ENCODE data around the gene OLFML2A.

Gene OLFML2A

GRCh38 chr9:124810663-124811355 is 33.9 kb downstream of the OLFML2A start:
- Mint-ChIP-seq H3K36me3 (ENCODE audit: insufficient read depth) (no peaks in the 10 kb centered on the region), H3K9me3 (no peaks in the 10 kb centered on the region), H3K27ac (ENCODE audit: low read depth) (no peak overlapping the region), H3K4me1 (no peaks in the 10 kb centered on the region), H3K27me3 (peaks cover 14% of the 10 kb centered on the region), H3K4me3 (no peak overlapping the region)
- ATAC-seq (replicated peaks; ENCODE audit: extremely low read depth, poor library complexity, severe bottlenecking) (no peak), DNase-seq (ENCODE audit: low spot score in 2 of 2) (no peak)

- Mint-ChIP-seq H3K27ac (ENCODE audit: low read depth) (no peak overlapping the region), H3K4me3 (no peak overlapping the region), H3K36me3 (ENCODE audit: insufficient read depth) (no peaks in the 10 kb centered on the region), H3K4me1 (no peaks in the 10 kb centered on the region), H3K27me3 (peaks cover 21% of the 10 kb centered on the region), H3K9me3 (no peaks in the 10 kb centered on the region)
- ATAC-seq (replicated peaks; ENCODE audit: extremely low read depth, poor library complexity, severe bottlenecking), result no peak
- no peak for DNase-seq (ENCODE audit: low spot score in 2 of 2)
These were observed 35.5 kb downstream of the OLFML2A start for GRCh38 chr9:124812441-124812876.

GRCh38 chr9:124813041-124813440 is 36.1 kb downstream of the OLFML2A start:
- Mint-ChIP-seq H3K27ac (ENCODE audit: low read depth) (no peak overlapping the region), H3K27me3 (peaks cover 21% of the 10 kb centered on the region), H3K9me3 (no peaks in the 10 kb centered on the region)

GRCh38 chr9:124813501-124814163 is 36.7 kb downstream of the OLFML2A start:
- ATAC-seq (replicated peaks; ENCODE audit: extremely low read depth, poor library complexity, severe bottlenecking), result no peak
- DNase-seq (ENCODE audit: low spot score in 2 of 2), result no peak
- H3K27me3 Mint-ChIP-seq, result peaks cover 21% of the 10 kb centered on the region
- H3K4me1 Mint-ChIP-seq, result no peaks in the 10 kb centered on the region
- no peaks in the 10 kb centered on the region for H3K36me3 Mint-ChIP-seq (ENCODE audit: insufficient read depth)
- H3K4me3 Mint-ChIP-seq, result no peak overlapping the region
- no peaks in the 10 kb centered on the region for H3K9me3 Mint-ChIP-seq
- no peak overlapping the region for H3K27ac Mint-ChIP-seq (ENCODE audit: low read depth)

More at GRCh38 chr9:124813041-124813440, 36.1 kb downstream of the OLFML2A start:
- no peak for ATAC-seq (replicated peaks; ENCODE audit: extremely low read depth, poor library complexity, severe bottlenecking)
- Mint-ChIP-seq H3K4me1 (no peaks in the 10 kb centered on the region), H3K36me3 (ENCODE audit: insufficient read depth) (no peaks in the 10 kb centered on the region), H3K4me3 (no peak overlapping the region)
- DNase-seq (ENCODE audit: low spot score in 2 of 2), result no peak

- H3K4me3 Mint-ChIP-seq, result no peak overlapping the region
- no peak for ATAC-seq (replicated peaks; ENCODE audit: extremely low read depth, poor library complexity, severe bottlenecking)
- DNase-seq (ENCODE audit: low spot score in 2 of 2), result no peak
- H3K4me1 Mint-ChIP-seq, result no peaks in the 10 kb centered on the region
- no peak overlapping the region for H3K27ac Mint-ChIP-seq (ENCODE audit: low read depth)
- H3K36me3 Mint-ChIP-seq (ENCODE audit: insufficient read depth), result no peaks in the 10 kb centered on the region
- no peaks in the 10 kb centered on the region for H3K9me3 Mint-ChIP-seq
- peaks cover 22% of the 10 kb centered on the region for H3K27me3 Mint-ChIP-seq
These were observed 37.2 kb downstream of the OLFML2A start for GRCh38 chr9:124814164-124814535.

- no peak for DNase-seq (ENCODE audit: low spot score in 2 of 2)
- H3K4me1 Mint-ChIP-seq, result no peaks in the 10 kb centered on the region
- no peak overlapping the region for H3K4me3 Mint-ChIP-seq
- ATAC-seq (replicated peaks; ENCODE audit: extremely low read depth, poor library complexity, severe bottlenecking), result no peak
- H3K36me3 Mint-ChIP-seq (ENCODE audit: insufficient read depth), result no peaks in the 10 kb centered on the region
- H3K27ac Mint-ChIP-seq (ENCODE audit: low read depth), result no peak overlapping the region
- no peaks in the 10 kb centered on the region for H3K9me3 Mint-ChIP-seq
- peaks cover 29% of the 10 kb centered on the region for H3K27me3 Mint-ChIP-seq
These were observed 38.7 kb downstream of the OLFML2A start for GRCh38 chr9:124815601-124816000.

- no peak overlapping the region for H3K4me3 Mint-ChIP-seq
- peaks cover under 1% of the 10 kb centered on the region for H3K36me3 Mint-ChIP-seq (ENCODE audit: insufficient read depth)
- no peaks in the 10 kb centered on the region for H3K9me3 Mint-ChIP-seq
- no peak for ATAC-seq (replicated peaks; ENCODE audit: extremely low read depth, poor library complexity, severe bottlenecking)
- H3K4me1 Mint-ChIP-seq, result no peaks in the 10 kb centered on the region
- H3K27ac Mint-ChIP-seq (ENCODE audit: low read depth), result no peak overlapping the region
- DNase-seq (ENCODE audit: low spot score in 2 of 2), result no peak
- H3K27me3 Mint-ChIP-seq, result peaks cover 36% of the 10 kb centered on the region
These were observed 41.7 kb downstream of the OLFML2A start for GRCh38 chr9:124818431-124819281.

GRCh38 chr9:124820698-124821623 is 44.0 kb downstream of the OLFML2A start:
- Mint-ChIP-seq H3K9me3 (no peaks in the 10 kb centered on the region), H3K27me3 (peaks cover 36% of the 10 kb centered on the region), H3K4me1 (no peaks in the 10 kb centered on the region), H3K4me3 (no peak overlapping the region), H3K36me3 (ENCODE audit: insufficient read depth) (peaks cover 2% of the 10 kb centered on the region), H3K27ac (ENCODE audit: low read depth) (no peak overlapping the region)
- DNase-seq (ENCODE audit: low spot score in 2 of 2) (no peak), ATAC-seq (replicated peaks; ENCODE audit: extremely low read depth, poor library complexity, severe bottlenecking) (no peak)

- H3K4me1 Mint-ChIP-seq, result no peaks in the 10 kb centered on the region
- H3K27ac Mint-ChIP-seq (ENCODE audit: low read depth), result no peak overlapping the region
- peaks cover under 1% of the 10 kb centered on the region for H3K36me3 Mint-ChIP-seq (ENCODE audit: insufficient read depth)
- DNase-seq (ENCODE audit: low spot score in 2 of 2), result no peak
- H3K9me3 Mint-ChIP-seq, result no peaks in the 10 kb centered on the region
- H3K27me3 Mint-ChIP-seq, result no peaks in the 10 kb centered on the region
- no peak overlapping the region for H3K4me3 Mint-ChIP-seq
- no peak for ATAC-seq (replicated peaks; ENCODE audit: extremely low read depth, poor library complexity, severe bottlenecking)
These were observed 51.8 kb downstream of the OLFML2A start for GRCh38 chr9:124828489-124829333.

GRCh38 chr9:124829334-124829669 is 52.4 kb downstream of the OLFML2A start:
- Mint-ChIP-seq H3K36me3 (ENCODE audit: insufficient read depth) (no peaks in the 10 kb centered on the region), H3K4me1 (no peaks in the 10 kb centered on the region), H3K27ac (ENCODE audit: low read depth) (no peak overlapping the region), H3K4me3 (no peak overlapping the region), H3K9me3 (no peaks in the 10 kb centered on the region), H3K27me3 (no peaks in the 10 kb centered on the region)
- ATAC-seq (replicated peaks; ENCODE audit: extremely low read depth, poor library complexity, severe bottlenecking) (no peak), DNase-seq (ENCODE audit: low spot score in 2 of 2) (no peak)

GRCh38 chr9:124830593-124830992 is 53.7 kb downstream of the OLFML2A start:
- Mint-ChIP-seq H3K27ac (ENCODE audit: low read depth) (no peak overlapping the region), H3K4me1 (no peaks in the 10 kb centered on the region), H3K27me3 (no peaks in the 10 kb centered on the region), H3K9me3 (no peaks in the 10 kb centered on the region), H3K36me3 (ENCODE audit: insufficient read depth) (no peaks in the 10 kb centered on the region), H3K4me3 (no peak overlapping the region)
- DNase-seq (ENCODE audit: low spot score in 2 of 2), result no peak
- no peak for ATAC-seq (replicated peaks; ENCODE audit: extremely low read depth, poor library complexity, severe bottlenecking)

Measured in central memory CD8-positive, alpha-beta T cell (primary cell).